ENCODE data around the gene TMCO4.

Gene TMCO4

DNA sequence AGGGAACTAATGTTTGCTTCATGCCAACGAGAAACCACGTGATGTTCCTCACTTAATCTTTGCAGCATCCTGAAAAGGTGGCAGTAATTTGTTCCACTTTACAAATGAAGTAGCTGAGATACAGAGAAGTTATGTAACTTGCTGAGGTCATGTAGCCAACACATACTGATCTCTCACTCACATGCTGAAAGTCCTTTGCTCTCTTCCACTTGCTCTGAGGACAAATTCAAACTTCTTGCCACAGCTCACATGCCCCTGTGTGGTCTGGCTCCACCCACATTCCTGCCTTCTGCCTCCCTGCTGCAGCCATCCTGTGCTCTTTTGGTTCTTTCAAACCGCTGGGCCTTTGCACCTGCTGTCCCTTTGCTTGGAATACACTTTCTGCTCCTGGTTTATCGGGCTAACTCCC, 55.4 kb downstream of the TMCO4 start:
- no peak for DNase-seq

DNA sequence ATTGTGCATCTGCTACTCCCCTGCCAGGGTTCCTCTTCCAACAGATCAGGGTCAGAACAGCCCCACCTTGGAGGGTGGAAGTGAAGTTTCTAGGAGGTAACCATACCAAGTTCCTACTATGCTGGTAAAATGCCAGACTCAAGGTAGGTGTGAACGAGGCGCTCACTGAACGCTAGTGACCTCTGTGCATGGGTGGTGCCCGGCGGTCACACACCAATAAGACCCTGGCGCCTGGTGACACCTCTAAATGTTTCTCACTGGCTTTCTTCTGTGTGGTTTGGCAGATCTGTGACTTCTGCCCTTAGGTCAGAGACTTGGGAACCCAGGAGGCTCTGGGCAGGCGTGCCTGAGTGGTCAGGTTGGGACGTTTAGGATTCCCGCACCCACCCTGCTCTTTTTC, 55.9 kb downstream of the TMCO4 start:
- no peak for DNase-seq

DNA sequence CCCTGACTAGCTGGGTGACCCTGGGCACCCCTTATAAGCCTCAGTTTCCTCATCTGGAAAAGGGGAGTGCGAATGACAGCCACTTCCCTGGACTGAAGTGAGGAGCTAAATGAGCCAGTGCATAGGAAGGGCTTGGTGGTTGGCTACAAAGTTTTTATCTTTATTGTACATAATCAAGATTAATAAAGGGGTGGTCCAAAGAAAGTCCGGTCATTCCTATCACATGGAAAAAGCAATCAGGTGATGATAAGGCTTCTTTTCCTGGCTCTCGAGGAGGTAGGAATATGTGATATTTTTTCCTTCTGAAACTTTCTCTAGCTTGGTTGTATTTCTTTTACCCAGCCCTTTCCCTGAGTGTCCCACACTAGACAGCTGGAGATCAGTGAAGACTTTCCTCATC, 56.5 kb downstream of the TMCO4 start:
- DNase-seq, result no peak

DNA sequence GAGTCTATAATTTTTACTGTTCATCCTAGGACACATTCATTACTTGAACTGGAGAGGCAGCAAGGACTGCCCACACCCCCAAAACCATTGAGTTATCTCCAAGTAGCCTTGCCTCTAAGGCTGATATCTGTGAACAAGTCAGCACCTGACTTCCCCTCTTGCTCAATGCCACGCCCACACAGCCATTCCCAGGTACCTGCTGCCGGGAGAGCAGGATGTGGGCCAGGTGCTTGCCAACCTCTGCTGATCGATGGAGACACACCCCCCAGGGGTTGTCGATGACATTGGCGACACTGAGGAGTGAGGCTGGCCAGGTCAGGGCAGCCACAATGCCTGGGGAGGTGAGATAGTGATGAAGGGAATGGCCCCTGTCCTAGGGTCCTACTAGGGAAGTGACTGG, 60.1 kb downstream of the TMCO4 start:
- no peak for DNase-seq

DNA sequence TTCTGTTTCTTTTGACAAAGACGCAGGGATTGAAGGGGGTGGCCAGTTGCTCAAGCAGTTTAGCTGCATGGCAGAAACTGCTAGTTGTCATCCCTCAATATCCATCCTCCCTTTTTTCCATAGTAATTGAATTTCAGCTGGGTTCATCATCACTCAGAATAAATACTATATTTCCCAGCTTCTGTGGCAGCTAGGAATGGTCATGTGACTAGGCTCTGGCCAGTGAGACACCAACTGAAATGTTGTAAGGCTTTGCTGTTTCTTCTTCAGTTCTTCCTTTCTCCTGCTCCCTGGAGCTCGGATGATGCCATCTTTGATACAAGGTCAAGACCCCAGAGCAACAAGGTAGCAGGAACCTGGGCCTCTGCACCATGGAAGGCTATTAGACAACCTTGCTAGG, 61.0 kb downstream of the TMCO4 start:
- no peak for DNase-seq

DNA sequence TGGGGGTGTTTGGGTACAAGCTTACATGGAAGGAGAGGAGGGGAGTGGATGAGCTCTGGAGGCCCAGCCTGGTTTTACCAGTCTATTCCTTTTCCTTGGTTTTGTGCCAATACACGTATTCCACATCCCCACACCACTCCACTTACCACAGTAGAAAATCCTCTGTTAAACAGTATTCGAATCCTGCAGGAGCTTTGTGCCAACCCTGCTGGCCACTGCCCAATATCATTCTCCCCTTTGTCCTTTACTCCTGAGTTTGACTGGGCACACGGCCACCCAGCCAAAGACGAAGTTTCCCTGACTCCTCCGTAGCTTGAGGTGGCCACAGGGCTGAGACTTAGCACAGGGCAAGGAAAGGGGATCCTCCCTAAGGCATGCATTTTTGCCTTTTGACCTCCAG, 61.6 kb downstream of the TMCO4 start:
- DNase-seq, result no peak

DNA sequence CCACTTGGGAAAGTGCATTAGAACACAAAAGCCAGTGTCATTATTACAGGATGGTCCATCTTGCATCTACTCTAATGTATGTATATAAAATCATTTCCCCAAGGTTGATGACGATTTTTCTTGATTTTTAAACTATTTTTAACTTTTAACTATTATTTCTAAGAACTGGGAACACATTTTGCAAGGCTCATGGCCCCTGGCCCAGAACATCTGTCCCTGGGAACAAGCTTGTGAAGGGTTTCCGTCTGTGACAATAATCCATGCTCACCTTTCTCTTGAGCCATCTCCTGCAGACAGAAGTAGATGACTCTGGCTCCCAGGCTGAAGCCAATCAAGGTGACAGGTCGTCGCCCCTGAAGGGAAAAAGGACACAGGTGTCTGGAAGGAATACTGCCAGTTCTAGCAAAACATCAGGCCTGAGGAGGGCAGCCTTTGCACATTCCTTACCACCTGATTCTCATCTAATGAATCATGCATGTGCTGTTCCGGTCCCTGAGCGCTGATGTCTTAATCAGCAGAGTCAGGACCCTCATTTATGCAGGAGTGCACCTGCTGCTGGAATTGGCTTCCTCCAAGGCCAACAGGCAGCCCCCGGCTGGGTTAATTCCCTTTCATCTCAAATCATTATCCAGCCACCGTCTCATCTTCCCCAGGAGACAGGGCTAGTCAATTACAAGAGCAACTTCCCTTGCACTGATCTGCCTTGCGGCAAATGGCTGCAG, 62.5 kb downstream of the TMCO4 start:
- no peak for DNase-seq

DNA sequence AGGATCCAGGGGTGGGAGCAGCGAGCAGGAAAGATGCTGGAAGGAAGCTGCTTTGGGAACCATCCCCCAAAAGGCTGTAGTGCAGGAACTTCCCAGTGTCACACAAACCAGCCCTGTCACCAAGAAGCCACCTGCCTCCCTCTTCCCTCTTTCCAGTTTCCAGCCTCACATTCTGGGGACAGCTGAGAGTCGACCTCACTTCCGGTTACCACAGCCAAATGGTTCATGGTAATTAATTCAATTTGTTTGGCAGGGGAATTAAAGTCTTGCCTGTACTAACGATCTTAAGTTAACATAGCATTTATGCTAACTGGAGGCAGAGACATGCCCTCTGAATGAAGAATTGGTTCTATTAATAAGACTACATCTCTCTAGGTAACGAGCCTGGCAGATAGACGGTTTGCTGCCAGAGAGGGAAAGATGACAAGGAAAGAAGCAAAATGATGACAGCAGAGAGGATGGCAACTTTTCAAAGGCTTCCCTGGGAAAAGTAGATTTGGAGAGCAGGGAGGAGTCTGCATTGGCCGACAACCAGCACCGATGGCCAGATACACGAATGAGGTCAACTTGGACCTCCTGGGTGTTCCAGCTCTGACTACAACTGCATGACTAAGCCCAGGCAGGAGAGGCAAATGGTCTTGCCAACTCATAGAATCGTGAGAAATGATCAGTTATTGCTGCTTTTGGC, 64.1 kb downstream of the TMCO4 start:
- no peak for DNase-seq

DNA sequence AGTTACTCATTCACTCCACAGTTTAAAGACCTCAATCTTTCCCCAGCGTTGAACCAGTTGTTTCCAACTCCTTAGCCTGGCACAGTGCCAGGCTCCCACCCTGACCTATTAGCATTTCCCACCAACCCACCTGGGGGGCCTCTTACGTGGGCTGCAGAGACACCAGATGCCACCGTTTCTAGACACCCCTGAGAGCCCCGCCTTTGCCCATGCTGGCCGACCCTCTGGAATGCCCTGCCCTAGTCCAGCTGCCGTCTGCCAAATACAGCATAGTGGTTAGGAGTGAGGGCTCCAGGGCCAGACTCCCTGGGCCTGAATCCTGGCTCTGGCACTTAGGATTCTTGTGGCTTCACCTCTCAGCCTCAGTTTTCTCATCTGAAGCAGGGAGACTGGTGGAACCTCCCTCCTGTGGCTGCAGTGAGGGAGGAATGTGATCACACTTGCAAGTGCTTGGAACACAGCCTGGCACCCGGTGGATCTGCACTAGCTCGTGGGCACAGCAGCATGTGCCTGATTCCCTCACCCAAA, 65.2 kb downstream of the TMCO4 start:
- no peak for DNase-seq

DNA sequence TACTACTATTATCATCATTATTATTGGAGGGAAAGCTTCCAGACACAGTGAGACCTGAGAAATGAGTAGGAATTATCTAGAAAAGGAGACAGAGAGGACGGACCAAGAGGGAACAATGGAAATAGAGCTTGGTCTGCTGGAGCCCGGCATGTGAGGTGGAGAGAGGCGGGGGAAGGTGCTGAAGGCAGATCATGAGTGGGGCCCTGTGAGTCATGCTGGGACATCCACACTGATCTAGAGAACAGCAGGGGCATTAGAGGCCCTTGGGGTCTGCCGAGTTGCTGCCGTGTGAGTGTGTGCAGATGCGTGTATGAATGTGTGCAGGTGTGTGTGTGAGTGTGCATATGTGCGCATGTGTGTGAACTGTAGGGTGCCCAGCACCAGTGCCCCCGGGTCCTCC, 65.7 kb downstream of the TMCO4 start:
- no peak for DNase-seq

DNA sequence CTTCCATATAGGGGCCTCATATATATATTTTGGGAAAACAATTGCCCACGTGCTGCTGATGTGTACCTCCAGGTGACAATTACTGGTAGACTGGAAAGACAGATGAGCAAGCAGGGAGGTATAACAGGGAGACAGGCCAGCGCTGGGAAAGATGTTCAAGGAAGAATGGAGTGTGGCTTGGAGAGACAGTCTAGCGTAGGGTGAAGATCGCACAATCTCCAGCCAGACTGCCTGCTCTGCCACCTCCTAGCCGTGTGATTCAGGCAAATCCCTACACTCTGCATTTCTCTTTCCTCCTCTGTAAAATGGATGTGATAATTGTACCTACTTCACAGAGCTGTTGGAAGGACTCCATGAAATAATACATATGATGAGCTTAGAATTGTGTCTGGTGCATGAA, 66.1 kb downstream of the TMCO4 start:
- no peak for DNase-seq

DNA sequence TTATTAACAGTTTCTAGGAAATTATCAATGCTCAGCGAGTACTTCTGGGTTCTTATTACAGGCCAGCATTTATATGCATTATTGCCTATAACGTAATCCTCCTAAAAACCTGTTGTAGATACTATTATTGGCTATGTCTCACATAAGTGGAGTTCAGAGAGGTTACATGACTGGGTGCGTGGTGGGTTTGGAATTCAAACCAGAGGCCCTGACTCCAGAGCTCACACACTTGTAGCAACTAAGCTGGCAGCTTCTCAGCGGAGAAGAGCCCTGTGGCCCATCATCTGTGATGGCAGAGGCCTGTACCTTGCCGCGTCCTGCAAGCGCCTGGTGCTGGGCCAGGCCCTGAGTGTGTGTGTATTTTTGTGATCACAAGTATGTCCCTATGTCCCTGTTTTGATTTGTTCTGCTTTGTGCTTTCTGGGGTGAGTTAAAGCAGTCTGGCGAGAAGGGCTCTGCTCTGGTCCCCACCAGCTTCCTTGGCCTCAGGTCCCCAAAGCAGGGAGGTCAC, 68.3 kb downstream of the TMCO4 start:
- no peak for DNase-seq

DNA sequence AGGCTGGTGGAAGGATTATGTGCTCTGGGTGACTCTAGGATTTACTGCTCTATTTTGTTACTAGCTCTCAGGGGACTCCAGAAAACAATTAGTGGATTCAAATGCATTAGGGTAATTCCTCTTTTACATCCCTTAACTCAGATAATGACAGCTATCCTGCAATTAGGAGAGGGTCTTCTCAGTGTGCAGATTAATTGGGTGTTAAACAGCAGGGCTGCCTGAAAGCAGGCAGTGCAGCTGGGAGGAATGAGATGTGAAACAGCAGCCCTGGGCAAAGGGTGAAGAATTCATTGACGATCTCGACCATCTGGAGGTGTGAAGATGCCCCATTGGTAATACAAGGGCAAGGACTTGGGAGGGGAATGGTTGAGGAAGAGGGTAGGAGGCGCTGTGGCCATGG, 68.9 kb downstream of the TMCO4 start:
- DNase-seq, result no peak

DNA sequence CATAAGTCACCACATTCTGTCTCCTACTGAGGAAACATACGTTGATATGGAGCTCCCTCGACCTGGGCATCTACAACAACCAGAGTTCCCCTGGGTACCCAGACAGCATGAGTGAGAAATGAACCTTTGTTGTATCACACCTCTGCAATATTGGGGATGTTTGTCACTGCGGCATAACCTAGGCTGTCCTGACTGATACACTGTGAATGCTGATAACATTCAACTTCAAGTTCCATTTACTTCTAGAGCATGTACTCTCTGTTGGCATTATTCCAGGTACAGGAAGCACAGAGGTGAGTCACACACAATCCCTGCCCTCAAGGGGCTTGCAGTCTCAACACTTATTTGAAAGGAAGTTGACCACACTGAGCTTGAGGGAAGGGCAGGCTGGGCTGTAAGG, 69.5 kb downstream of the TMCO4 start:
- DNase-seq, result no peak

DNA sequence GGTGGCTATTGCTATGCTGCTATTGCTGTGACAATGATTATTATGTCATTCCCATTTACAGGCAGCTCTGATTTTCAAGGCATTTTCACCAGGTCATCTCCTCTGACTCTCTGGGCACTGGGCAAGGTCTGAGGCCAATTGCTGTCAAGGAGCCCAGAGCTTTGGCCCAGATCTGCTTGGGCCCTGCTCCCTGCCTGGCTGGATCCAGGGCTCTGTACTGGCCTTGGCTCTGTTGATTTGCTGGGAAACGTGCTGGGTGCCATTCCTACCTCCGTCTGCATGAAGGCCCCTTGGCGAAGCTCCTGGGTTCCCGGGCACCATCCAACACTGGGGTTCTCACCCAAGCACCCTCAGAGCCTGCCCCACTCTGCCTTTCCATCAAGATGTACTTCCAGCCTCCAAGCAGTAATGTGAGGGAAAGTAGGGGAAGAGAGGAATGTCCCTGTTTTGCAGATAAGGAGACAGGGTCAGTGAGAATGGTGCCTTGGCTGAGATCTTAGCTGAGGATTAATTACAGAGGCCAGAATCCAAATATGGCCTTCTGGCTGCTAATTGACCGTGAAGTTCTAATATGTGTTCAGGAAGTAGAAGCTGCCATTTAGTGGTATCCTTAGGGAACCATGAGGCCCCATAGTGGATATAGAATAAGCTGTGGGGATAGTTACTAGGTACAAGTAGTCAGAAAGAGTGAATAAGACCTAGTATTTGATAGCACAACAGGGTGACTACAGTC, 71.1 kb downstream of the TMCO4 start:
- no peak for DNase-seq

DNA sequence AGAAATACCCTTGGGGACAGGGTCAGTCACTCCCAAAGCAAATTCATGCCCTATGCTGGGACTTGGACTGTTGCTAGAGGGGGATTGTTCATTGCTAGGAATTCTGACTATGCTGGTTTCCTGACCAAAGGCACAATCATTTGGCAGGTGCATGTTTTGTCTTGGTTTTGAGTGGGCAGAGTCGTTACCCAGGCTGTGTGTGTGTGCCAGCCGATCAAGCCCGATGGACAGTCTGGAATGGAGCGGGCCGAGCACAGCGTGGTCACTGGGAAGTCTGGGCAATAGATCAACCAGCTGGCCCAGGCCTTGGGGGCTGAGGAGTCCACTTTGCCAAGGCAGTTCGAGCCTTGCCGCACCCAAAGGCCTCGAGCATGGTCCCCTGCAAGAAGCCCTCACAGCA, 74.1 kb downstream of the TMCO4 start:
- no peak for DNase-seq

DNA sequence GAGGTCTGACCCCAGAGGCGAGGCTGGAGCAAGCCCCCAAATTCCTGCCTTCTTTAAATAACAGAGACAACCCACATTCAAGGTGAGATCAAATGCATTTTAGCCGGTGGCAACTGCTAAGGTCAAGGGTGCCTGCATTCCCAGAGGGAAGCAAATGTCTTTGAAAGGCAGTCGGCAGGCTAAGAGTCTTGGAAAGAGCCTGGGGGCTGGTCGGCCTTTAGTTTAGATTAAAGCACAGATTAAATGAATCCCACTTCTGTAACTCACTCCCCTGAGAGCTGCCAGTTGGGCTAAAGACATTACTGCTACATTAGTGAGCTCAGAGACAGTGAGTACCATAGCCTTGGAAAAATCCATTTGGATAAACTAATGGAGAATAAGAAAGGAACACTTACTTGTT, 75.8 kb downstream of the TMCO4 start:
- no peak for DNase-seq

DNA sequence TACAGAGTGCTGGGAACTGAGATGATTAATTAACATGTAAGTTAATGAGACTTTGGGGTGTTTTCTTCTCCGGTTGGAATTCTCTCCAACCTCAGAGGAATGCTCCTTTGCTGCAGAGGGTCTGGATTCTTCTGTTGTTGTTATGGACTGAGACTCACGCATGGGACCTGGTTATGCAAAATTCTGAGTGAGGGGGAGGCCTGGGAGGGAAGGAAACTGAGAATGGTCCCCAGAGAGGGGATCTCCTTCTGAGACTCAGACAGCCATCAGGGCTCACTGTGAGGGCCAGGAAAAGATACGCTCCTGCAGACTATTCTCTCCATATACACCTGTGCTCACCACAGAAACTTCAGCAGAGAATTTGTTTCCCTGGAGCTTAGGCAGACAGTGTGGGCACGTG, 78.7 kb downstream of the TMCO4 start:
- no peak for DNase-seq

DNA sequence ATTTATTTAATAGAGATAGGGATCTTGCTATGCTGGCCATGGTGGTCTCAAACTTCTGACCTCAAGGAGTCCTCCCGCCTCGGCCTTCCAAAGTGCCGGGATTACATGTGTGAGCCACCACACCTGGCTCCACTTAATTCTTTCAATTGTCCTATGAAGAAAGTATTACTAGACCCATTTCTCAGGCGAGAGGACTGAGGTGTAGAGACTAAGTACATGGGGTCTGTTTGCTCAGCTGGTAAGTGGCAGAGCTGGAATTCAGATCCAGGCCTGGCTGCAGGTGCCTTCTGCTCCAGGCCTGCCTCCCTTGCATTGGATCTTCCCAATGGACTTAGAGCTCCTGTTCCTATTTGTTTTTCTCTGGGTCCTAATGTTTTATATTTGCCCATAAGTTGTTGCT, 79.5 kb downstream of the TMCO4 start:
- no peak for DNase-seq

DNA sequence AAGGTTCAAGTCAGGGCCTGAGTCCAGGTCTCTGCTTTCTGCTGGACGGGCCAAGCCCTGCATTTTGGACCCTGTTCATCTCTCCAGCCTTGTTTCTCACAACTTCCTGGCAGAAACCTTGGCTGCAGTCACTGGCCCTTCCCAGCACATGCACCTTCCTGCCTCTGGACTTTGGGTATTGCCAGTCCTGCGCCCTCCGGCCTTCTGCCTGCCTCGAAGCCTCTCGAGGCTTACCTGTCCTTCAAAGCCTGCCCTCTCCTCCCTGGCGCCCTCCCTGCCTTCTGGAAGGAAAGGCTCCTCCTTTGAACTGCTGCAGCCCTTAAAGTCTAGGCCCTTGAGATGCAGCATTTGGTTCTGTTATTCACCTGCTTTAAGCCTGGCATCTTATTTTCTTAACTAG, 82.2 kb downstream of the TMCO4 start:
- no peak for DNase-seq

DNA sequence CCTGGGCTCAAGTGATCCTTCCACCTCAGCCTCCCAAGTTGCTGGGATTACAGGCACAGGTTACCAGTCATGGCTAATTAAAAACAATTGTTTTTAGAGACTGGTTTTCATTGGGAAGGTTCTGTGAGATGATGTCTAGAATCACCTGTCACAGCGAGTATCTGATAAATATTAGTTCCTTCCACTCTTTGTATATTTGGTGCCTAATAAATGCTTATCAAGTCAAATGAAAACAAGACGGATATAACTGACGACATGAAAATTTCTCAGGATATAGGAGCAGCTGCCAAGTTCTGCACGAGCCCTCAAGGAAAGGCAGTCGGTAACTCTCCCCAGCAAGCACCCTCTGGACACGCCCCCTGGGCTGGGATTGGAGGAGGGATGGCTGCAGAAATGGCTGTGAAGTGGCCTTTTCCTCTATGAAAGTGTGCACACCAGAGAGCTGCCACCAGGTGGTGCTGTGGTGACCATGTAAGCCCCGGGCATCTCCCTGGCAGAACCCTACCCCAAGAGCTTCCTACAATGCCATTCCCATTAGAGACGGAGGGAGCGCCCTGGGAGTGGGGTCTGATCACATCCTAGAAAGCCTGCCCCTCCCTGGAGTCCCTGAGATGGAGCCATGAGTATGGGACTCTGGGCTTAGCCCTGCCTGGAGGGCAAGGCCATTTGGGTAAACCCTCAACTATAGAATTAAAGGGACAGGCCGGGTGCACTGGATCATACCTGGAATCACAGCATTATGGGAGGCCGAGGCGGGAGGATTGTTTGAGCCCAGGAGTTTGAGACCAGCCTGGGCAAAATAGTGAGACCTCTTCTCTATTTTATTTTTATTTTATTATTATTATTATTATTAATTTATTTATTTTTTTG, 84.1 kb downstream of the TMCO4 start:
- peak; percentile 70 for DNase-seq

DNA sequence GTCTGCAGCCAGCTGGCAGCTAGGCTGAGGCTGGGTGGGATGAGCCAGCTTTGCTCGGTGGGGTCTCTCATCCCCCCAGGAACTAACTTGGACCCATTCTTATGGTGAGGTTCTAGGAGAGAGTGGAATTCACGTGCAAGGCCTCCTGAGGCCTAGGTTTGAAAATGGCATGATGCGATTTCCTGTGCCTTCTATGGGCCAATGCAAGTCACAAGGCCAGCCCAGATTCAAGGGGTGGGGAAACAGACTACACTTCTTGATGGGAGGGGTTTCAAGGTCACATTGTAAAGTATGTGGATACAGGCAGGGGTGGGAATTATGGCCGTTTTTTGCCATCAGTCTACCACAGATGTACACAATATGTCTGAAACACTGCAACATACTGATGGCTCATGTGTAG, 86.8 kb downstream of the TMCO4 start:
- no peak for DNase-seq
